ENCODE measurements around the gene SLC30A7. TPM values are rescaled to one million over a fixed set of nuclear protein-coding genes. Genes with fewer than 3 reads are reported as not detected.

Gene SLC30A7
- polyA plus RNA-seq, 3 donors = 9.2 to 23.3 (median 17.6) TPM

- H3K4me2 ChIP-seq (replicated peaks; ENCODE audit: extremely low read depth, low read length, poor library complexity, severe bottlenecking) = no peak overlapping the region
- H3K27me3 Mint-ChIP-seq (ENCODE audit: low read depth in 3 of 3) = no peaks in the 10 kb centered on the region
- no peak for TF ChIP-seq CTCF (IDR thresholded peaks at IDR 0.05)
- H3K4me3 Mint-ChIP-seq = no peak overlapping the region
- H3K27me3 ChIP-seq (ENCODE audit: control insufficient read depth in 2 of 2, insufficient read depth in 2 of 2, low read length in 2 of 2) = no peaks in the 10 kb centered on the region
- intact Hi-C loops (cut with micrococcal nuclease) = no loop called here
- H3K36me3 ChIP-seq (replicated peaks in 1 of 2; ENCODE audit: control insufficient read depth in 1 of 2, insufficient read depth in 2 of 2, low read length in 2 of 2) = peaks cover 8 to 31% of the 10 kb centered on the region in 2 donors
- H3K4me1 Mint-ChIP-seq = peaks cover 8% of the 10 kb centered on the region
- no peaks in the 10 kb centered on the region for H4K20me1 ChIP-seq (ENCODE audit: insufficient read depth, low read length)
- no CpG with 5 or more reads among the region's 1 CpG for WGBS (ENCODE audit: insufficient coverage)
- H3K9me3 Mint-ChIP-seq = peaks cover 0 to 2% (median 0%) of the 10 kb centered on the region in 7 donors
- no peak overlapping the region for H2AFZ ChIP-seq (ENCODE audit: insufficient read depth, low read depth, low read length, poor library complexity, severe bottlenecking)
- no peak overlapping the region for H3K27ac Mint-ChIP-seq
- H3K9me3 ChIP-seq (replicated peaks in 1 of 2; ENCODE audit: control insufficient read depth in 1 of 2, insufficient read depth in 1 of 2, low read length in 2 of 2) = no peaks in the 10 kb centered on the region
- H3K36me3 Mint-ChIP-seq = peaks cover 31 to 33% of the 10 kb centered on the region in 2 donors
- H3K4me1 ChIP-seq (ENCODE audit: control insufficient read depth in 1 of 2, insufficient read depth in 2 of 2, low read length in 2 of 2) = peaks cover 5 to 7% of the 10 kb centered on the region in 2 donors
- H3K79me2 ChIP-seq (ENCODE audit: insufficient read depth, low read length) = no peaks in the 10 kb centered on the region
- no peak overlapping the region for H3K27ac ChIP-seq (ENCODE audit: low read depth in 1 of 2, low read length in 2 of 2)
- H3K9ac ChIP-seq (ENCODE audit: insufficient read depth, low read length, poor library complexity, severe bottlenecking) = no peak overlapping the region
- H3K4me3 ChIP-seq (replicated peaks in 1 of 3; ENCODE audit: low read depth in 2 of 3, low read length in 3 of 3) = no peak overlapping the region
- DNase-seq = no peak
These were observed 117.9 kb downstream of the SLC30A7 start for GRCh38 chr1:101013776-101014175.

GRCh38 chr1:101017448-101017847 is 121.6 kb downstream of the SLC30A7 start:
- Histone ChIP-seq H3K79me2 (ENCODE audit: insufficient read depth, low read length) (no peaks in the 10 kb centered on the region), H3K36me3 (replicated peaks in 1 of 2; ENCODE audit: control insufficient read depth in 1 of 2, insufficient read depth in 2 of 2, low read length in 2 of 2) (peaks cover 4 to 26% of the 10 kb centered on the region in 2 donors), H3K4me1 (ENCODE audit: control insufficient read depth in 1 of 2, insufficient read depth in 2 of 2, low read length in 2 of 2) (peaks cover 19 to 25% of the 10 kb centered on the region in 2 donors), H3K4me2 (replicated peaks; ENCODE audit: extremely low read depth, low read length, poor library complexity, severe bottlenecking) (no peak overlapping the region), H3K9ac (ENCODE audit: insufficient read depth, low read length, poor library complexity, severe bottlenecking) (no peak overlapping the region), H3K9me3 (replicated peaks in 1 of 2; ENCODE audit: control insufficient read depth in 1 of 2, insufficient read depth in 1 of 2, low read length in 2 of 2) (no peaks in the 10 kb centered on the region), H3K27me3 (ENCODE audit: control insufficient read depth in 2 of 2, insufficient read depth in 2 of 2, low read length in 2 of 2) (no peaks in the 10 kb centered on the region), H2AFZ (ENCODE audit: insufficient read depth, low read depth, low read length, poor library complexity, severe bottlenecking) (no peak overlapping the region), H3K4me3 (replicated peaks in 1 of 3; ENCODE audit: low read depth in 2 of 3, low read length in 3 of 3) (no peak overlapping the region), H3K27ac (ENCODE audit: low read depth in 1 of 2, low read length in 2 of 2) (no peak overlapping the region), H4K20me1 (ENCODE audit: insufficient read depth, low read length) (no peaks in the 10 kb centered on the region)
- intact Hi-C loops (cut with micrococcal nuclease) = no loop called here
- DNase-seq = no peak
- Mint-ChIP-seq H3K4me1 (peaks cover 32% of the 10 kb centered on the region), H3K36me3 (peaks cover 23 to 27% of the 10 kb centered on the region in 2 donors), H3K9me3 (peaks cover 0 to 2% (median 1%) of the 10 kb centered on the region in 7 donors), H3K27ac (no peak overlapping the region), H3K27me3 (ENCODE audit: low read depth in 3 of 3) (no peaks in the 10 kb centered on the region), H3K4me3 (no peak overlapping the region)
- TF ChIP-seq CTCF (IDR thresholded peaks at IDR 0.05) = no peak
- no CpG with 5 or more reads among the region's 1 CpG for WGBS (ENCODE audit: insufficient coverage)
